Activated CD4-positive, alpha-beta T cell treated with anti-CD3 and anti-CD28 coated beads, Interleukin-2, Interleukin-6, amounts not matched to agents 100 ng/mL and 50 ng/mL, durations not matched to agents 16 hours and 8 hours (primary cell): ENCODE data around the gene TCEA3.
A peak's percentile ranks its signal among the peaks of the same experiment; 100 is the strongest.

Experiments
- DNase-seq: peaks from one replicate; pipeline ENCODE4 v3.0.0-alpha.2; 2020

The TCEA3 gene

GRCh38 chr1:23424293-23425192 lies at the start of gene TCEA3:
Gene TCEA3 (minus strand): TSS chr1:23424748. CDS start chr1:23424633, 115 bp downstream.
- no peak for DNase-seq

DNA sequence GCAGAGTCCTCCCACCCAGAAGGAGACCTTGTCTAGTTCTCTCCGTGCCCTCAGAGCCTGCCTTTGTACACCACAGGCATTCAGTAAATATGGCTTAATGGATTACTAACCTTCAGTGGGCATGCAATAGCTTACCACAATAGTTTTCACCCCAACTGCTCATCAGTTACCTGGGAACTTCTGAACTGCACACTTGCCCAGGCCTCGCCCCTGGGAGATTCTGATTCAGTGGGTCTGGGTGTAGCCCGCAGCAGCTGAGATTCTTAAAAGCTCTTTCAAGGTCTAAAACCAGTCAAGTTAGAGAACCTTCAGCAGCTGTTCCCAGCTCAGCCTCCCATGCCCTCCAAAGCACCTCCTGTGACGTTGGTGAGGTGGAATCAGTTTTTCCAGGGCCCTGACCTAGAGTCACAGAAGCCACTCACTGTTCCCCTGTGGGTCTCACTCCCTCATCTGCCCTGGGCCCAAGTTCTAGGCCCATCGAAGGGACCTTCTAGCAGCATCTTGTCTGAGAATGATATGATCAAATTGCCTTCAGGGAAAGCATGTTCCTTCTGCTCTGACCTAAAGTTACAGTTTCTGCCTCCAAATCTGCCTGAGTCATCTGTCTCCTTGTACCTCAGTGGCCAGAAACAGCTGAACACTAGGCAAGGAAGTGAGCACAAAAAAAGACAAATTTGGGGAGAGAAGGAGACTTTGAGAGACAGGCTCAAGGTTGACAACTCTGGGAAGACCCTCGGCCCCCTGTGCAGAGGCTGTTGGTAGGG lies 48.7 kb upstream of the TCEA3 start:
- no peak for DNase-seq

DNA sequence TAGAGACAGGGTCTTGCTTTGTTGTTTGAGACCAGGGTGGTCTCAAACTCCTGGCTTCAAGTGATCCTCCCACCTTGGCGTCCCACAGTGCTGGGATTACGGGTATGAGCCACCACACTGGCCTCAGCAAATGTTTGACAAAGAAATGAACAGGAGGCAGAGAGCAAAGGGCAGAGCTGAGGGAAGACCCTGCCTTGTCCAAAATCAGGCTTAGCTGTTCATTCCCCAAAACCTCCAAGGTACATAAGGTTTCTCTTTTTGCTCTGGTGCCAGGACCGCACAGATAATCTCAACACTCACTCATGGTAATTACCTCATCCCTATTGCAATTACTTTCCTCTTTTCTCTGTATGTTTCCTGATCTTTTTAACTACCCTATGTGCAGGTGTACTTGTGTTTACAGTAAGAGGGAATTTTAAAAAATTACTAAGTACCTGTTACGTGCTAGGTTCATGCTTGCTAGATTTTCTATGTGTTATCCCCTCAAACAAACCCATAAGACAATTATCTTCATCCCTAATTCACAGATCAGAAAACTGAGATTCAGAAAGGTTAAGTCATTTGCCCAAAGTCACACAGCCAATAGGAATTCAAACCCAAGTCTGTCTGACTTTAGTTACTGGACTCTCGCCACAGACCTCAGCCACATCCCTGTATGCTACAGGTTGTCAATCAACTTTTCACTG lies 47.9 kb upstream of the TCEA3 start:
- no peak for DNase-seq

GRCh38 chr1:23471473-23472075 lies 47.0 kb upstream of the TCEA3 start:
- no peak for DNase-seq

- no peak for DNase-seq
Observed at GRCh38 chr1:23470282-23471070, 45.9 kb upstream of the TCEA3 start.

DNA sequence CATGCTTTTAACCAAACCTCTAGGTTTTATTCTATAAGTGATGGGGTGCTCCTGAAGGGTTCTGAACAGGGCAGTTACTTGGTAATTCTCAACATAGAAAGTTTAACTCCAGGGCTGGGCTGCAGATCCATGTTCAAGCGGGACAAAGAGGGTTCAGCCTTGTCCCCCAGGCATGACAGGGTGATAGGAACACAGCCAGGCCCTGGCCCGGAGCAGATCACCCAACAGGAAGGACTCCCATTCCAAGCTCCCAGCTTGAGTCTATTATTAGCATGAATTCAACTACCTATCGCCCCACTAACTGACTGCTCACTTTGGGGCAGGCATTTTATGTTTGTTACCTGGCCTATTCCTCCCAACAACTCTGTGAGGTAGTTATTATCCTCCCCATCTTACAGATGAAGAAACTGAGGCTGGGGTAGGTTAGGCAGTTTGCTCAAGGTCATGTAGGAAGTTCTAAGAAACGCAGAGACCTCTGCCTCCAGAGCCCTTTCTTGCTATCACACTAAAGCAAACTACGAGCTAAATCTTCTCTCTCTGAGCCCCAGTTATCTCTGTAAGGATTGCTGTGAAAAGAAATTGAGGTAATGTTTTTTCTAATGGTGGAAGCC lies 44.9 kb upstream of the TCEA3 start:
- no peak for DNase-seq

DNA sequence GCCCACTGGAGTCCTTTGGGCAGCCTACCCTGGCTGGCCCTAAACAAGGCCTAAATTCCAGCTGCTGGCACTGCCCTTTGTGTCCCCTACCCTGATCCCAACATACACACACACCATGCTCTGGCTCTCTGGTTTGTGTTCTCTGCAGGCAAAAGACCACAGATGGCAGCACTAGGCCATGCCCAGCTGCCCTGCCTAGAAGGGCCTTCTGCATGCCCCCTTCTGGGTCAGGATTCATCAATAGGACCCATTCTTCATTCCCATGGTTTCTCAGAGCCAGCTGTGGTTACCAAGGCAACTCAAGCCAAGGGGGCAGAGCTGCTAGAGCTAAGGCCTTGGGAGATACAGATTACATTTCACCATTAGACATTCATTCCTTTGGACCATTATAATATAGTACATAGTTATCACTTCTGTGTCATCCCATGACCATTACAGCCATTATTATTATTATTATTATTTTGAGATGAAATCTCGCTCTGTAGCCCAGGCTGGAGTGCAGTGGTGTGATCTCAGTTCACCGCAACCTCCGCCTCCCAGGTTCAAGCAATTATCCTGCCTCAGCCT lies 42.0 kb upstream of the TCEA3 start:
- DNase-seq = no peak

GRCh38 chr1:23463286-23463685 lies 38.7 kb upstream of the TCEA3 start:
- DNase-seq = no peak

GRCh38 chr1:23462766-23463165 lies 38.2 kb upstream of the TCEA3 start:
- no peak for DNase-seq

DNA sequence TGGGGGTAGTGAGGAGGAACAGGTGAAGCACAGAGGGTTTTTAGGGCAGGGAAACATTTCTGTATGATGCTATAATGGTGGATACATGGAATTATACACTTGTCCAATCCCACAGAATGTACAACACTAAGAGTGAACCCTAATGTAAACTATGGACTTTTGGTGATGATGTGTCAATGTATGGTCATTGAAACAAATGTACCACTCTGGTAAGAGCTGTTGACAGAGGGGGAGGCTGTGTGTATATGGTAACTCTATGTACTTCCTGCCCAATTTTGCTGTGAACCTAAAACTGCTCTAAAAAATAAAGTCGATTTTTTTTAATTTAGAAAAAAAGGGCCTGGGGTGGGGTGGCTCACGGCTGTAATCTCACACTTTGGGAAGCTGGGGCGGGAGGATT lies 36.5 kb upstream of the TCEA3 start:
- DNase-seq = no peak

- DNase-seq = no peak
Observed at GRCh38 chr1:23460519-23460918, 36.0 kb upstream of the TCEA3 start.

DNA sequence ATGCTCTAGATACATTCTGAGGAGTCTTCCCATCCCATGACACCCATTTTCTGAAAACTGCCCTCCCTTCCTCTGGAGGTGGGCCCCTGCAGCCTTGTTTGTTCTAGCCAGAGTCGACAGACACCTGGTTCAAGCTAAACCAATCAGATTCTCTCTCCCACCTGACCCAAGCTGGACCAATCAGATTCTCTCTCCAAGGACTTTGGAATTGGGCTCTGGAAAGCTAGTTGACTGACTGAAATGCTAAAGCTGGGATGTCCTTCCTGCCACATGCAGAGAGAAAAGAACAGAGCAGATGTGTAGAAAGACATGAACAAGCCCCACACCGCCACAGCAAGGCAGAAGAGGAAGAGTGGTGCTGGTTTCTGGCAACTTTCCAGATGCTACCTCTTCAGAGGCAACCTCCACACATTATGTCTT lies 34.8 kb upstream of the TCEA3 start:
- DNase-seq = no peak

DNA sequence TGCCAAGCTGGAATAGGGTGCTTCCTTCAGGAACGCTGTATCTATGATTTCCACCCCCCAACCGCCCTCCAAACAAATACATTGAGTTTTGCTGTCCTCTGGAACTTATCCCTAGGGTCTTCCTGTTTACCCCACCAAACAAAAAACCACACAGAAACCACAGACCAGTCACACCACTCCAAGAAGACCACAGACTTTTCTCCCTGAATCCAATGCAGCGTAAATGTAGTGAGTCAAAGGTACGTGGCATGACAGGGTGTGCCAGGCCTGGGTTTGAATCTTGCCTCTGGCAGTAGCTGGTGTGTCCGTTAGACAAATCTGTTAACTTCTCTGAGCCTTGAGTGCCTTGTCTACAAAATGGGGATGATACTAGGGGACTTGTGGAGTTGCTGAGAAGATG lies 31.7 kb upstream of the TCEA3 start:
- DNase-seq = no peak

GRCh38 chr1:23453455-23454000 lies 29.0 kb upstream of the TCEA3 start:
- no peak for DNase-seq

DNA sequence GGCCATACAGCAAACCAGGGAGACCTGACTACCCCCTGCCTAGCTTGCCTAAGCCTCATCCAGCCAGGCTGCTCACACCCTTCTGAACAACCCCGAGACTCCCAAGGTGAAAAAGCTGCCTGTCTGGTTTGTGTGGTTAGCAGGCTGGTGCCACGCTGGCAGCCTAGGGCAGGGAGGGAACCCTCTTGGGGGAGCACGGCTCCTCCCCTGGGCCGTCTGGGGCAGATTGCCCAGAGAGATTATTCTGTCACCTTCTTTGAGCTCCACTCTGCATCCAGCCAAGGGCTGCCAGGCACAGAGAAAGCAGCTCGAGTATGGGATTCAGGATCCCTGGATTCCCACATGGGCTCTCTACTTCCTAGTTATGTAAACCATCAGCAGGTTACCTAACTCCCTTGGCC lies 27.5 kb upstream of the TCEA3 start:
- peak; percentile 27 for DNase-seq

DNA sequence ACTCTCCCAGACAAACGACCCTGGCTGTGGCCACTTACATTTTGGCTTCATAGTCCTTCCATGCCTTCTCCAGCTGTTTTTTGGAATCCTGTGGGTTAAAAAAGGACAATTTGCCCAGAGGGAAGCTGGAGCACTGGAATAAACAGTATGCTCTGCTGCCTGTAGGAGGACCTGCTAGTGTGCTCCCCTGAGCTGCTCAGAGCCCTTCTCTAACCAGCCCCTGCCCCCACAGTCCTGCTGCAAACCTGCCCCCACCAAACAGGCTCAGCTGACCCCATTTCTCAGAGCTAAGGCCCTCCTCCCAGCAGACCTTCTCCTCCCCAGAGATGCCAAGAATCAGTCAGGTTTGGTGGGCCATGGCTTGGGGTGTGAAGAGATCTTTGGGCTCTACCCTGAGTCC lies 26.9 kb upstream of the TCEA3 start:
- no peak for DNase-seq

DNA sequence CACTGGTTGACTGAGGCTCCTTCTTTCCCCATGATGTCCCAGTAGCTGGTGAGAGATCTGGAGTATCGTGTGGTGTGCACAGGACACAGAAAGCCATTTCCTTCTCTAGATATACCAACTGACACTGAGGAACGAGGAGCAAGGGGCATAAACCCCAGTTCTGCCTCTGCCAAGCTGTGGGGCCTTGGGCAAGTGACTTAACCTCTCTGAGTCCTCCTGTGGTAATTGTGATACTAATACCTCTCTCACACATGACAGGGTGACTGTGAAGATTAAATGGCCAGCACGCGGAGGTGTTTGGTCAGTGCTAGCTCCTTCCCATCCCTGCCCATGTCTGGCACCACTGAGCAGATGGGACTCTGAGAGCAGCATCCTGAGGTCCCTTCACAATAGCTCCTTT lies 26.3 kb upstream of the TCEA3 start:
- DNase-seq = no peak

- DNase-seq = no peak
Observed at GRCh38 chr1:23449958-23450357, 25.4 kb upstream of the TCEA3 start.

DNA sequence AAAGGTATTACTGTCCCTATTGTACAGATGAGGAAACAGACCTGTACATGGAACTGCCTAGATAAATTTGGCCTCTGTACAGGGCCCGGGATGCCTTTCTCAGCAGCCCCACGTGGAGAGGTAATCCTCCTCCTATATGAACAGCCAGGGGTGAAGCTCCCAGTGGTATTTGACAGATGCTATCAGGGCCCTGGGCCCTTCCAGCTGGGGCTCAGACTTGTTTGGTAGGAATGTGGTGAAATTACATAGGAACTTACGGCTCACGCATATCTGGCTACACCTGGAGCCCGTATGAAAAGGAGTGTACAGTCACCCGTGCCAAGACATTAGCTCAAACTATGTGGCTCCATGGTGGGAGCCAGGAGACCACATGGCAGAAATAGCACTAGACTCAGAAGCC lies 24.8 kb upstream of the TCEA3 start:
- DNase-seq = no peak

- no peak for DNase-seq
Observed at GRCh38 chr1:23448846-23449245, 24.3 kb upstream of the TCEA3 start.

GRCh38 chr1:23446661-23447310 lies 22.2 kb upstream of the TCEA3 start:
- no peak for DNase-seq
